Lung (tissue), 12 donors: Measurements from ENCODE around the gene RASA3. TPM values are rescaled to one million over a fixed set of nuclear protein-coding genes. Genes with fewer than 3 reads are reported as not detected.

Experiments
- ATAC-seq: fragments of 200-7000 bp; cut with Tn5 transposase; one replicate; pipeline ENCODE4 v1.9.1; 2020; ENCODE audit warnings: moderate number of reproducible peaks; ENCODE audit not compliant: insufficient read depth, low FRiP score
- DNase-seq, 3 donors: peaks; one replicate each; pipeline ENCODE4 v3.0.0-alpha.2; 2013 to 2017
- H3K27ac ChIP-seq, 2 donors: one replicate each; pipeline ENCODE4 v1.5.1; 2013; ENCODE audit warnings: mild to moderate bottlenecking in 2 of 2, moderate library complexity in 2 of 2, control low read depth in 1 of 2, inconsistent platforms in 1 of 2, low read depth in 1 of 2, low read length in 1 of 2
- H3K27me3 ChIP-seq, 3 donors: one replicate each; pipeline ENCODE4 v1.5.1; 2013; ENCODE audit warnings: low read length in 2 of 3; ENCODE audit not compliant: control insufficient read depth in 3 of 3, insufficient read depth in 3 of 3
- H3K36me3 ChIP-seq, 4 donors: one replicate each; pipeline ENCODE4 v1.5.1; 2013; ENCODE audit warnings: low read length in 4 of 4, mild to moderate bottlenecking in 1 of 4, moderate library complexity in 1 of 4; ENCODE audit not compliant: control insufficient read depth in 4 of 4, insufficient read depth in 4 of 4
- H3K4me1 ChIP-seq, 5 donors: one replicate each; pipeline ENCODE4 v1.5.1; 2013; ENCODE audit warnings: low read length in 5 of 5, mild to moderate bottlenecking in 2 of 5, moderate library complexity in 1 of 5; ENCODE audit not compliant: control insufficient read depth in 5 of 5, insufficient read depth in 5 of 5
- H3K4me3 ChIP-seq: one replicate; pipeline ENCODE4 v1.5.1; 2013; ENCODE audit warnings: mild to moderate bottlenecking, control low read depth, moderate library complexity
- H3K9ac ChIP-seq, 2 donors: one replicate each; pipeline ENCODE4 v1.5.1; 2013; ENCODE audit warnings: low read length in 2 of 2, control low read depth in 1 of 2; ENCODE audit not compliant: insufficient read depth in 1 of 2
- H3K9me3 ChIP-seq, 4 donors: one replicate each; pipeline ENCODE4 v1.5.1; 2013; ENCODE audit warnings: low read length in 3 of 4, mild to moderate bottlenecking in 1 of 4, moderate library complexity in 1 of 4; ENCODE audit not compliant: control insufficient read depth in 4 of 4, insufficient read depth in 3 of 4
- WGBS, 2 donors: extraction: QIAGEN DNeasy Blood & Tissue Kit; methylation state at CpG; one replicate each; pipeline ENCODE4 v1.1.7; 2013; 5-methylcytosine and 5-hydroxymethylcytosine counted together
- polyA plus RNA-seq, 2 donors: library from polyadenylated mRNA; stranded (reverse); fragments of 200-250 nt; gene quantifications; one replicate each; pipeline ENCODE4 v1.2.1, GENCODE V29; 2013
- total RNA-seq, 2 donors: library from RNA; depleted of rRNA in 1 of 2; stranded (reverse); fragments of >200 nt in 1 of 2; gene quantifications; one replicate each; pipeline ENCODE4 v1.2.1, GENCODE V29; 2014 to 2021
- TF ChIP-seq, protein P1 (sequence below): IDR thresholded peaks from 2 replicates; pipeline ENCODE4 v1.5.1; 2012; ENCODE audit warnings: mild to moderate bottlenecking; ENCODE audit errors: control extremely low read depth, extremely low read depth
- donor health status: control.
- donor health status: control.
- donor health status: Bipolar disorder and iron deficiency.
- donor health status: healthy.
- donor health status: DM: yes; HTN: yes; CAD: no.

The RASA3 gene
- total and polyA plus RNA-seq, 4 donors, result 7.4 to 22.8 (median 16.2) TPM

DNA sequence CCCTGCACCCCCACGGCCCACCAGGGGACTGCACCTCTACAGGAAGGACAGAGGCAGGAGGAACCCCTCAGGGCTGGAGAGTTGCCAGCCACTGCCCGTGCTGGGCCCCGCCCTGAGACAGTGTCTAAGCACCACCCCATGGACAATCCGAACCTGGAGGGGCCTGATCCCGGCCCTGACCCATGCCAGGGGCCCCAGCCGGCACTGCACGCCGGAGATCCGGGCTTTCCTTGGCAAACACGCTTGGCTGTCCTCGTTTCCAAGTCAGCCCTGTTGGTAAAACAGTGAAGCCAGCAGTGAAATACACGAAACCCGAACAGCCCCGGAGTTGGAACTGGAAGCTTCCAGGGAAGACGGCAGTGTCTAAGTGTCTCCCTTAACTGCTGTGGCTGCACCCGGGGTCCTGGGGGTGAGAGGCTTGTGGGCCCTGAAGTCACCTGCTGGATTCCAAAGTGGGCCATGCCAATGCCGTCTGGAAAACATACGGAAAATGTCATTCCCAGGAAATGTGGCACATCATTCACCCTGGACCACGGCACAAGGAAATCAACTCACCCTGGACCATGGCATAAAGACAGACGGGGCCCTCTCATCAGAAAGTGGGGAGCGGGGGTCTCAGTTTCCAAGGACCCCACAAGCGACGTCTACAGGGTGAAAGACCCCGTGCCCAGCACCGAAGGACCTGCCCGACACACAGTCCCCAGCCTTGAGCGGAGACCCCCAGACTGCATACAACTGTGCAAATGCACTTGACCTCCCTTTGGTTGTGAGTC lies 30.9 kb downstream of the RASA3 start:
- 72 to 83% methylated on average over 27 of the region's 27 CpGs for WGBS, 2 donors
- no peak overlapping the region for H3K4me3 ChIP-seq
- no peaks in the 10 kb centered on the region for H3K36me3 ChIP-seq
- no peak overlapping the region for H3K27ac ChIP-seq
- peaks cover 0 to 21% (median 2%) of the 10 kb centered on the region in 5 donors for H3K4me1 ChIP-seq
- TF ChIP-seq, protein P1, sequence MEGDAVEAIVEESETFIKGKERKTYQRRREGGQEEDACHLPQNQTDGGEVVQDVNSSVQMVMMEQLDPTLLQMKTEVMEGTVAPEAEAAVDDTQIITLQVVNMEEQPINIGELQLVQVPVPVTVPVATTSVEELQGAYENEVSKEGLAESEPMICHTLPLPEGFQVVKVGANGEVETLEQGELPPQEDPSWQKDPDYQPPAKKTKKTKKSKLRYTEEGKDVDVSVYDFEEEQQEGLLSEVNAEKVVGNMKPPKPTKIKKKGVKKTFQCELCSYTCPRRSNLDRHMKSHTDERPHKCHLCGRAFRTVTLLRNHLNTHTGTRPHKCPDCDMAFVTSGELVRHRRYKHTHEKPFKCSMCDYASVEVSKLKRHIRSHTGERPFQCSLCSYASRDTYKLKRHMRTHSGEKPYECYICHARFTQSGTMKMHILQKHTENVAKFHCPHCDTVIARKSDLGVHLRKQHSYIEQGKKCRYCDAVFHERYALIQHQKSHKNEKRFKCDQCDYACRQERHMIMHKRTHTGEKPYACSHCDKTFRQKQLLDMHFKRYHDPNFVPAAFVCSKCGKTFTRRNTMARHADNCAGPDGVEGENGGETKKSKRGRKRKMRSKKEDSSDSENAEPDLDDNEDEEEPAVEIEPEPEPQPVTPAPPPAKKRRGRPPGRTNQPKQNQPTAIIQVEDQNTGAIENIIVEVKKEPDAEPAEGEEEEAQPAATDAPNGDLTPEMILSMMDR, result no peak
- ATAC-seq (no peak), DNase-seq (peak in 2 of 3 donors; percentile 55 to 64)
- no peaks in the 10 kb centered on the region for H3K27me3 ChIP-seq
- no peaks in the 10 kb centered on the region for H3K9me3 ChIP-seq
- no peak overlapping the region for H3K9ac ChIP-seq

DNA sequence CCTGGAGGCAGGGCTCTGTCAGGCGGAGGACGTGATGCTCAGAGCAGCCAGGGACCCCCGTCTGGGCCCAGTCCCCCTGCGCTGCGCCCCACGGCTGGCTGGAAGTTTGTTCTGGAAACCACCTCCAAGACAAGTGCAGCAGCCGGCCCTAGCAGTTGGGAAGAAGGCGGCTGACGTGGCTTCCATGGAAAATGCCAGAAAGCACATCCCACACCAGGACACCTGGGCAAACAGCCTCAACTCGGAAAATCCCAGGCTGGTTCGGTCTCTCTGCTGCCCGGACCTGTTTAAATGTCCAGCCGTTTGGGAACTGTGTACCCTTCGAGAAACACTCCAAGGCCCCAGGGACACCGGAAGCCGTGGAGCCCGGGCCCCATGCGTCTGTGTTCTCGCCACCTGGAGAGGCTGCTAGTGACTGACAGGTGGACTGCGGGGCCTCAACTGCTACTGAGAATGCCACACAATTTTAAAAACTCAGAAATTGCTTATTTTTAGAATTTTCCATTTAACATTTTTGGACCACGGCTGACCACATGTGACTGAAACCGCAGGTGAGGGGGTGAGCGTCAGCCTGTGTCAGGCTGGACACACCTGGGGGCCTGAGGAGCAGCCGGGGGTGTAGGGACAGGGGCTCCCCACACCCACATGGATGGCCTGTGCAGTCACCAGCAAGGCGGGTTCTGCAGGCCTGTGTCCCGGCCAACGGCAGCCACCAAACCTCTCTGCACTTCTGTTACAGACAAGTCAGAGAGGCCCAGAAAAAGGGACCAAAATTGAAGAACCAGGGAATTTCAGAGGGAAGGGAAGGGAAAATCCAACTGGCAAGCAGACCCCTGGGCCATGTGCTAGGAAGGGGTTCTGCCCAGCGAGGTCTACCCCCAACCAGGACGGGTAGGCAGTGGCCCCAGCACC lies 31.7 kb downstream of the RASA3 start:
- WGBS, 2 donors, result 76 to 85% methylated on average over 29 of the region's 29 CpGs
- Histone ChIP-seq H3K4me1 (peaks cover 0 to 21% (median 2%) of the 10 kb centered on the region in 5 donors), H3K9me3 (no peaks in the 10 kb centered on the region), H3K27ac (no peak overlapping the region), H3K36me3 (no peaks in the 10 kb centered on the region), H3K4me3 (no peak overlapping the region), H3K27me3 (no peaks in the 10 kb centered on the region), H3K9ac (no peak overlapping the region)
- TF ChIP-seq, protein P1, result no peak
- peak; percentile 57 to 76 (median 69) for DNase-seq
- ATAC-seq, result no peak

DNA sequence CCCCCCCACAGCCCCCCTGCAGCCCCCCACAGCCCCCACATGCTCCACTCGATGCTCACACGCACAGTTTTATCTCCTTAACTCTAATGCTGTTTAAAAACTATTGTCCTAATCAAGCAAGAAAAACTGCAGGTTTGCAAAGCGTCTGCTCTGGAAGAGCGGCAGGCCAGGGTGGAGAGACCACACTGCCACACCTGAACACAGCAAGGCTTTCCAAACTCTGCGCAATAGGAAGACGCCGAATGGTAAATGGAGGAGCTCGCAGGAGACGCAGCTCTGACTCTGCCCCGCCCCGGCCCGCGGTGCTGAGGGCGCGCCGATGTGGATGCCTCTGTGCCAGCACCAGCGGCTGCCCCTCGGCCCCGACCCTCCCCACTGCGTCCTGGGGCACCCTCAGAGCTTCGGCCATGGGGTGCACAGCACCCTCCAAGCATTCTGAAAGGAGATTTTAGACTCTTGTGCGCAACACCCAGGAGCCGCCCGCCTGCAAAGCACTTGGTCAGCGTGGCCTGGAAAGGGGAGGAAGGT lies 32.4 kb downstream of the RASA3 start:
- no peak overlapping the region for H3K9ac ChIP-seq
- TF ChIP-seq, protein P1, result no peak
- peaks cover 0 to 21% (median 2%) of the 10 kb centered on the region in 5 donors for H3K4me1 ChIP-seq
- no peaks in the 10 kb centered on the region for H3K27me3 ChIP-seq
- DNase-seq, result peak; percentile 33 to 50 (median 35)
- no peak for ATAC-seq
- H3K4me3 ChIP-seq, result no peak overlapping the region
- WGBS, 2 donors, result 75 to 88% methylated on average over 25 of the region's 25 CpGs
- H3K27ac ChIP-seq, result no peak overlapping the region
- H3K36me3 ChIP-seq, result no peaks in the 10 kb centered on the region
- H3K9me3 ChIP-seq, result no peaks in the 10 kb centered on the region
